BLaER1 (cell line): Measurements from ENCODE around the gene ZNF705A.
"Not testable (repeated sequence)": the region's sequence is repeated elsewhere in the genome, so short reads cannot be mapped to it uniquely, and the experiment has no call there.

Experiments used
- H3K27ac ChIP-seq: shearing (Covaris generic); formaldehyde crosslinking; 2 replicates; pipeline ENCODE4 v1.8.1; 2022
- H3K27me3 ChIP-seq: shearing (Covaris generic); formaldehyde crosslinking; 2 replicates; pipeline ENCODE4 v1.8.1; 2022
- H3K36me3 ChIP-seq: shearing (Covaris generic); formaldehyde crosslinking; 2 replicates; pipeline ENCODE4 v1.8.1; 2022
- H3K4me1 ChIP-seq: shearing (Covaris generic); formaldehyde crosslinking; 2 replicates; pipeline ENCODE4 v1.8.1; 2022
- H3K4me2 ChIP-seq: shearing (Covaris generic); formaldehyde crosslinking; 2 replicates; pipeline ENCODE4 v1.8.1; 2022
- H3K4me3 ChIP-seq: shearing (Covaris generic); formaldehyde crosslinking; 2 replicates; pipeline ENCODE4 v1.8.1; 2022
- H3K9ac ChIP-seq: shearing (Covaris generic); formaldehyde crosslinking; 2 replicates; pipeline ENCODE4 v1.8.1; 2022
- H3K9me3 ChIP-seq: shearing (Covaris generic); formaldehyde crosslinking; 2 replicates; pipeline ENCODE4 v1.8.1; 2022
- H4K20me1 ChIP-seq: shearing (Covaris generic); formaldehyde crosslinking; 2 replicates; pipeline ENCODE4 v1.8.1; 2022
- Cebpa-rat ChIP-seq: shearing (Covaris generic); IDR thresholded peaks from 2 replicates; pipeline ENCODE4 v1.8.1; 2022

Gene ZNF705A

GRCh38 chr12:8143261-8143660 is 13.6 kb upstream of the ZNF705A start:
- H3K27ac ChIP-seq: no peak overlapping the region
- H3K9me3 ChIP-seq: peaks cover 19% of the 10 kb centered on the region
- peaks cover 7% of the 10 kb centered on the region; the same call in 1 of the 2 replicates for H3K36me3 ChIP-seq
- H3K27me3 ChIP-seq: no peaks in the 10 kb centered on the region
- no peaks in the 10 kb centered on the region for H4K20me1 ChIP-seq
- H3K4me1 ChIP-seq: no peaks in the 10 kb centered on the region
- no peak overlapping the region for H3K4me3 ChIP-seq
- H3K9ac ChIP-seq: no peak overlapping the region
- TF ChIP-seq Cebpa-rat: no peak
- H3K4me2 ChIP-seq: no peak overlapping the region

GRCh38 chr12:8145754-8146441 is 10.9 kb upstream of the ZNF705A start:
- Histone ChIP-seq H3K36me3 (peaks cover 6% of the 10 kb centered on the region; the same call in 1 of the 2 replicates), H4K20me1 (no peaks in the 10 kb centered on the region), H3K4me1 (no peaks in the 10 kb centered on the region), H3K9me3 (peaks cover 17% of the 10 kb centered on the region), H3K27ac (no peak overlapping the region), H3K9ac (no peak overlapping the region), H3K27me3 (no peaks in the 10 kb centered on the region), H3K4me3 (no peak overlapping the region), H3K4me2 (no peak overlapping the region)
- no peak for TF ChIP-seq Cebpa-rat

GRCh38 chr12:8146442-8146771 is 10.4 kb upstream of the ZNF705A start:
- Histone ChIP-seq H4K20me1 (no peaks in the 10 kb centered on the region), H3K9ac (no peak overlapping the region), H3K36me3 (peaks cover 4% of the 10 kb centered on the region; the same call in 1 of the 2 replicates), H3K9me3 (peaks cover 12% of the 10 kb centered on the region), H3K4me1 (no peaks in the 10 kb centered on the region), H3K27ac (no peak overlapping the region), H3K4me3 (no peak overlapping the region), H3K4me2 (no peak overlapping the region), H3K27me3 (no peaks in the 10 kb centered on the region)
- no peak for TF ChIP-seq Cebpa-rat

GRCh38 chr12:8154526-8154925 is 2.3 kb upstream of the ZNF705A start:
- H3K9ac ChIP-seq: no peak overlapping the region
- TF ChIP-seq Cebpa-rat: no peak
- H3K27ac ChIP-seq: no peak overlapping the region
- no peaks in the 10 kb centered on the region for H3K27me3 ChIP-seq
- H3K9me3 ChIP-seq: no peaks in the 10 kb centered on the region
- H4K20me1 ChIP-seq: no peaks in the 10 kb centered on the region
- no peak overlapping the region for H3K4me3 ChIP-seq
- H3K36me3 ChIP-seq: no peaks in the 10 kb centered on the region
- H3K4me2 ChIP-seq: peak overlapping the region; percentile 23
- H3K4me1 ChIP-seq: peaks cover 26% of the 10 kb centered on the region

GRCh38 chr12:8156416-8156815 is 399 bp upstream of the ZNF705A start:
- H4K20me1 ChIP-seq: no peaks in the 10 kb centered on the region
- TF ChIP-seq Cebpa-rat: no peak
- no peak overlapping the region for H3K27ac ChIP-seq
- H3K4me3 ChIP-seq: no peak overlapping the region
- no peak overlapping the region for H3K9ac ChIP-seq
- no peaks in the 10 kb centered on the region for H3K27me3 ChIP-seq
- H3K4me2 ChIP-seq: no peak overlapping the region
- no peaks in the 10 kb centered on the region for H3K9me3 ChIP-seq
- H3K4me1 ChIP-seq: peaks cover 26% of the 10 kb centered on the region
- H3K36me3 ChIP-seq: no peaks in the 10 kb centered on the region

GRCh38 chr12:8157484-8158198 is 826 bp downstream of the ZNF705A start:
- Histone ChIP-seq H3K27me3 (no peaks in the 10 kb centered on the region), H4K20me1 (no peaks in the 10 kb centered on the region), H3K9ac (no peak overlapping the region), H3K4me2 (no peak overlapping the region), H3K36me3 (no peaks in the 10 kb centered on the region), H3K4me1 (peaks cover 26% of the 10 kb centered on the region), H3K4me3 (no peak overlapping the region), H3K9me3 (no peaks in the 10 kb centered on the region), H3K27ac (no peak overlapping the region)
- TF ChIP-seq Cebpa-rat: no peak

- not testable (repeated sequence) for H3K9ac ChIP-seq, H3K9me3 ChIP-seq, H3K4me3 ChIP-seq, H3K36me3 ChIP-seq, H3K27ac ChIP-seq, H4K20me1 ChIP-seq, H3K27me3 ChIP-seq
- Histone ChIP-seq H3K4me2 (peak overlapping the region; percentile 71), H3K4me1 (peaks cover 17% of the 10 kb centered on the region)
These were observed 16.1 kb downstream of the ZNF705A start for GRCh38 chr12:8172911-8173310.

GRCh38 chr12:8179989-8180585 is 23.3 kb downstream of the ZNF705A start:
- H4K20me1 ChIP-seq, H3K9me3 ChIP-seq, H3K36me3 ChIP-seq, H3K27me3 ChIP-seq, H3K4me1 ChIP-seq: not testable (repeated sequence)
- H3K4me3 ChIP-seq: peak overlapping the region; percentile 72
- H3K4me2 ChIP-seq: peak overlapping the region; percentile 80
- peak overlapping the region; percentile 81 for H3K9ac ChIP-seq
- peak overlapping the region; percentile 78 for H3K27ac ChIP-seq

- not testable (repeated sequence) for H3K9ac ChIP-seq, H3K9me3 ChIP-seq, H3K27me3 ChIP-seq, H3K36me3 ChIP-seq, H4K20me1 ChIP-seq, H3K4me3 ChIP-seq, H3K4me1 ChIP-seq, H3K27ac ChIP-seq
- H3K4me2 ChIP-seq: peak overlapping the region; percentile 80
These were observed 24.5 kb downstream of the ZNF705A start for GRCh38 chr12:8181271-8181670.

GRCh38 chr12:8182923-8183322 is 26.1 kb downstream of the ZNF705A start:
- H3K36me3 ChIP-seq, H3K9ac ChIP-seq, H3K27ac ChIP-seq, H4K20me1 ChIP-seq, H3K4me1 ChIP-seq, H3K9me3 ChIP-seq, H3K4me3 ChIP-seq, H3K4me2 ChIP-seq, H3K27me3 ChIP-seq: not testable (repeated sequence)

GRCh38 chr12:8183346-8183745 is 26.5 kb downstream of the ZNF705A start:
- not testable (repeated sequence) for H3K9ac ChIP-seq, H3K27ac ChIP-seq, H3K27me3 ChIP-seq, H3K36me3 ChIP-seq, H3K4me3 ChIP-seq, H3K4me1 ChIP-seq, H4K20me1 ChIP-seq, H3K9me3 ChIP-seq, H3K4me2 ChIP-seq

- H3K27me3 ChIP-seq, H3K4me2 ChIP-seq, H3K9ac ChIP-seq, H3K9me3 ChIP-seq, H3K36me3 ChIP-seq, H4K20me1 ChIP-seq, H3K4me1 ChIP-seq, H3K4me3 ChIP-seq, H3K27ac ChIP-seq: not testable (repeated sequence)
These were observed 27.4 kb downstream of the ZNF705A start for GRCh38 chr12:8184206-8184605.

GRCh38 chr12:8188088-8188487 is 31.3 kb downstream of the ZNF705A start:
- H4K20me1 ChIP-seq, H3K4me2 ChIP-seq, H3K9ac ChIP-seq, H3K4me1 ChIP-seq, H3K27me3 ChIP-seq, H3K9me3 ChIP-seq, H3K36me3 ChIP-seq, H3K4me3 ChIP-seq, H3K27ac ChIP-seq: not testable (repeated sequence)

GRCh38 chr12:8197685-8198308 is 41.0 kb downstream of the ZNF705A start:
- not testable (repeated sequence) for H3K27ac ChIP-seq, H3K4me3 ChIP-seq, H3K27me3 ChIP-seq, H4K20me1 ChIP-seq, H3K4me1 ChIP-seq, H3K36me3 ChIP-seq, H3K9me3 ChIP-seq, H3K9ac ChIP-seq
- peak overlapping the region; percentile 19; the same call in 1 of the 2 replicates for H3K4me2 ChIP-seq
